Endodermal cell (in vitro differentiated cells): ENCODE measurements around the gene ZFYVE27. TPM values are rescaled to one million over a fixed set of nuclear protein-coding genes. Genes with fewer than 3 reads are reported as not detected.

Source experiments
- DNase-seq: peaks from one replicate; pipeline ENCODE4 v3.0.0-alpha.2; 2017
- H3K27ac ChIP-seq: 2 replicates; pipeline ENCODE4 v1.5.1; 2013; ENCODE audit warnings: mild to moderate bottlenecking, low read depth, low read length, moderate library complexity
- H3K27me3 ChIP-seq: 2 replicates; pipeline ENCODE4 v1.6.1; 2013; ENCODE audit warnings: mild to moderate bottlenecking, low read length, moderate library complexity; ENCODE audit not compliant: insufficient read depth, control insufficient read depth, poor library complexity, severe bottlenecking
- H3K36me3 ChIP-seq: 2 replicates; pipeline ENCODE4 v1.7.0; 2013; ENCODE audit warnings: mild to moderate bottlenecking, low read length, moderate library complexity; ENCODE audit not compliant: control insufficient read depth, insufficient read depth
- H3K4me1 ChIP-seq: one replicate; pipeline ENCODE4 v1.7.0; 2013; ENCODE audit warnings: low read length; ENCODE audit not compliant: control insufficient read depth, insufficient read depth
- H3K4me3 ChIP-seq: 2 replicates; pipeline ENCODE4 v1.5.1; 2013; ENCODE audit warnings: mild to moderate bottlenecking, low read length, moderate library complexity
- H3K9ac ChIP-seq: 2 replicates; pipeline ENCODE4 v1.6.1; 2013; ENCODE audit warnings: mild to moderate bottlenecking, low read length, moderate library complexity; ENCODE audit not compliant: poor library complexity, severe bottlenecking; ENCODE audit errors: extremely low read depth
- H3K9me3 ChIP-seq: 2 replicates; pipeline ENCODE4 v1.6.1; 2013; ENCODE audit warnings: mild to moderate bottlenecking, low read length, moderate library complexity; ENCODE audit not compliant: control insufficient read depth
- H3K27ac Mint-ChIP-seq: 2 replicates; pipeline ENCODE4 v1.8.0; 2020; ENCODE audit warnings: mixed read lengths
- H3K27me3 Mint-ChIP-seq: 2 replicates; pipeline ENCODE4 v1.8.0; 2021; ENCODE audit warnings: mild to moderate bottlenecking, mixed read lengths; ENCODE audit not compliant: insufficient read depth
- H3K36me3 Mint-ChIP-seq: 2 replicates; pipeline ENCODE4 v1.8.0; 2020; ENCODE audit warnings: low read depth, mixed read lengths
- H3K4me1 Mint-ChIP-seq: 2 replicates; pipeline ENCODE4 v1.8.0; 2020; ENCODE audit warnings: mixed read lengths
- H3K4me3 Mint-ChIP-seq: 2 replicates; pipeline ENCODE4 v1.8.0; 2020; ENCODE audit warnings: mild to moderate bottlenecking, moderate library complexity, mixed read lengths
- H3K9me3 Mint-ChIP-seq: 2 replicates; pipeline ENCODE4 v1.8.0; 2020; ENCODE audit warnings: mild to moderate bottlenecking, mixed read lengths
- WGBS, 2 experiments: methylation state at CpG; one replicate each; pipeline versions ENCODE4 v1.1.5 to v1.1.7; 2013; ENCODE audit warnings: missing lambda C conversion rate in 2 of 2, mixed read lengths in 1 of 2; ENCODE audit not compliant: insufficient coverage in 1 of 2, insufficient read length in 1 of 2; 5-methylcytosine and 5-hydroxymethylcytosine counted together
- total RNA-seq, 2 donors: library from RNA; stranded (reverse); fragmentation: NEBNext Ultra II Directional in 1 of 2; extraction: Animal tissue kit (Norgen Biotek cat#: 25700) in 1 of 2; gene quantifications; 2 replicates in 1 of 2; 3 replicates in 1 of 2; pipeline ENCODE4 v1.2.1, GENCODE V29; 2021
- TF ChIP-seq, protein P1 (sequence below): fragments of 200-600 bp; sonication (generic); conservative IDR thresholded peaks from 2 replicates; pipeline ENCODE4 v1.5.0; 2021; ENCODE audit warnings: antibody characterized with exemption, mild to moderate bottlenecking

ZFYVE27 gene
- total RNA-seq, 2 donors from 2014 or later, result 33.5 to 36.3 TPM

DNA sequence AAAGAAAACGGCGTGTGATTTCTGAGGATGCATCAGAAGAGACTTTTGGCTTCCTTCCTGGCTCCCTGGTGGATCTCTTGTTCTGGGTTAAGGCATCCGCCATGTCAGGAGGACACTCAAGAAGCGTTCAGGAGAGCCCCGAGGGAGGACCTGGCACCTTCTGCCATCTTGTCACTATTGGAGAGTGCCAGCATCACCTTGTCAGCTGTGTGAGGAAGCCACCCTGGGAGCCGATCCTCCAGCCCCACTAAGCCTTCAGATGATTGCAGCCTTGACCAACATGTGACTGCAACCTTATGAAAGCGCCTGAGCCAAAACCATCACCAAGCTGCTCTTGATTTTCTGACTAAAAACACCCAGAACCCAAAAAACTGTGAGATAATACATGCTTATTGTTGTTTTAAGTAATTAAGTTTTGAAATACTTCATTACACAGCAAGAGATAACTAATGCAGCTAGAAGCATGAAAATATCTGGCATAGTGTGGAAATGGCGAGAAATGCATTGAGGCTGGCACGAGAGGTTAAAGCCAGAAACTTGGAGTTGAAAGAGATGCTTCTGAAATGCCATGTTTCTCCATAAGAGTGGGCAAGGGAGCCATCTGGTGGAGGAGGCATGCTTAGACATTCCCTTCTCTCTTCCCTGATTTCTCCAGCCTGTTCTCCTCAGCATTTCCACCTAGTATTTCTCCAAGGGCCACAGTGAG lies 5.4 kb upstream of the ZFYVE27 start:
- H3K9me3 Mint-ChIP-seq, result peaks cover 10% of the 10 kb centered on the region
- Histone ChIP-seq H3K27ac (no peak overlapping the region), H3K36me3 (no peaks in the 10 kb centered on the region), H3K27me3 (peaks cover 17% of the 10 kb centered on the region), H3K9ac (no peak overlapping the region), H3K9me3 (peaks cover 6% of the 10 kb centered on the region), H3K4me1 (no peaks in the 10 kb centered on the region), H3K4me3 (no peak overlapping the region)
- peaks cover 34% of the 10 kb centered on the region for H3K27me3 Mint-ChIP-seq
- no peaks in the 10 kb centered on the region for H3K4me1 Mint-ChIP-seq
- no peaks in the 10 kb centered on the region for H3K36me3 Mint-ChIP-seq
- H3K27ac Mint-ChIP-seq, result no peak overlapping the region
- 71 to 75% methylated on average over 6 to 9 of the region's 9 CpGs for WGBS, 2 experiments
- DNase-seq, result peak; percentile 88
- TF ChIP-seq, protein P1, sequence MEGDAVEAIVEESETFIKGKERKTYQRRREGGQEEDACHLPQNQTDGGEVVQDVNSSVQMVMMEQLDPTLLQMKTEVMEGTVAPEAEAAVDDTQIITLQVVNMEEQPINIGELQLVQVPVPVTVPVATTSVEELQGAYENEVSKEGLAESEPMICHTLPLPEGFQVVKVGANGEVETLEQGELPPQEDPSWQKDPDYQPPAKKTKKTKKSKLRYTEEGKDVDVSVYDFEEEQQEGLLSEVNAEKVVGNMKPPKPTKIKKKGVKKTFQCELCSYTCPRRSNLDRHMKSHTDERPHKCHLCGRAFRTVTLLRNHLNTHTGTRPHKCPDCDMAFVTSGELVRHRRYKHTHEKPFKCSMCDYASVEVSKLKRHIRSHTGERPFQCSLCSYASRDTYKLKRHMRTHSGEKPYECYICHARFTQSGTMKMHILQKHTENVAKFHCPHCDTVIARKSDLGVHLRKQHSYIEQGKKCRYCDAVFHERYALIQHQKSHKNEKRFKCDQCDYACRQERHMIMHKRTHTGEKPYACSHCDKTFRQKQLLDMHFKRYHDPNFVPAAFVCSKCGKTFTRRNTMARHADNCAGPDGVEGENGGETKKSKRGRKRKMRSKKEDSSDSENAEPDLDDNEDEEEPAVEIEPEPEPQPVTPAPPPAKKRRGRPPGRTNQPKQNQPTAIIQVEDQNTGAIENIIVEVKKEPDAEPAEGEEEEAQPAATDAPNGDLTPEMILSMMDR, result peak; percentile 93
- no peak overlapping the region for H3K4me3 Mint-ChIP-seq

DNA sequence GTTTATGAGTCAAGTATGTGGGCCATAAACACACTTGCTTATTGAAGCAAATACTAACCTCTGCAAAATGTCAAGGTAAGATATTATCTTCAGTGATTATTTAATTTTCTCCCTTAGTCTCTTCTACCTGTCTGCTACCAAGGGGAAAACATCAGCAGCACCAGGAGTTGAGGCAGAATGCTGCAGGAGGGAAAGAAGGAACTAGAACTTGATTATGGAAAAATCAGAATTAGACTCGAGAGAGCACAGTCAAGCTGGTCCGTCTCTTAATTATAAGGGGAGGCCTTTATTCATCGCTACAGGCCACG lies 4.9 kb upstream of the ZFYVE27 start:
- H3K9ac ChIP-seq, result no peak overlapping the region
- H3K36me3 ChIP-seq, result no peaks in the 10 kb centered on the region
- H3K4me1 ChIP-seq, result no peaks in the 10 kb centered on the region
- H3K4me3 Mint-ChIP-seq, result no peak overlapping the region
- H3K4me3 ChIP-seq, result no peak overlapping the region
- TF ChIP-seq, protein P1, result no peak
- peaks cover 8% of the 10 kb centered on the region for H3K9me3 ChIP-seq
- DNase-seq, result no peak
- H3K27ac ChIP-seq, result no peak overlapping the region
- H3K27ac Mint-ChIP-seq, result no peak overlapping the region
- peaks cover 38% of the 10 kb centered on the region for H3K27me3 Mint-ChIP-seq
- no peaks in the 10 kb centered on the region for H3K36me3 Mint-ChIP-seq
- H3K4me1 Mint-ChIP-seq, result no peaks in the 10 kb centered on the region
- 78 to 87% methylated on average over 3 to 4 of the region's 4 CpGs for WGBS, 2 experiments
- H3K27me3 ChIP-seq, result peaks cover 19% of the 10 kb centered on the region
- peaks cover 12% of the 10 kb centered on the region for H3K9me3 Mint-ChIP-seq

DNA sequence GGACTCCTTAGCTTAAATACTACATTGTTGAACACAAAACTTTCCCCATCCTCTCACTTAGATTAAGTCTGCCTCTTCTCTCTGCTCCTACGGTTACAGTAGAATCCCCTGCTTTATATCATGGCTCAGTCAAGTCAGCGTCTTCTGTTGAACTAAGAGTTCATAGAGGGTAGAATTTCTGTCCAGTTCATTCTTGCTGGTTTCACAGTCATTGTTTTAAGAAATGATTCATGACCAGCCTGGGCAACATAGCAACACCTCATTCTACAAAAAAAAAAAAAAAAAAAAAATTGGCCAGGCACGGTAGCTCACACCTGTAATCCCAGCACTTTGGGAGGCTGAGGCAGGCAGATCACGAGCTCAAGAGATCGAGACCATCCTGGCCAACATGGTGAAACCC lies 3.7 kb upstream of the ZFYVE27 start:
- TF ChIP-seq, protein P1, result no peak
- H3K36me3 ChIP-seq, result peaks cover under 1% of the 10 kb centered on the region
- H3K27ac Mint-ChIP-seq, result no peak overlapping the region
- DNase-seq, result no peak
- peaks cover 8% of the 10 kb centered on the region for H3K9me3 ChIP-seq
- no peak overlapping the region for H3K9ac ChIP-seq
- no peak overlapping the region for H3K27ac ChIP-seq
- H3K4me3 Mint-ChIP-seq, result no peak overlapping the region
- H3K4me1 ChIP-seq, result no peaks in the 10 kb centered on the region
- WGBS, 2 experiments, result 96% methylated on average over 5 of the region's 5 CpGs; no CpG with 5 or more reads in 1 of the 2 experiments
- no peaks in the 10 kb centered on the region for H3K36me3 Mint-ChIP-seq
- no peak overlapping the region for H3K4me3 ChIP-seq
- H3K4me1 Mint-ChIP-seq, result peaks cover 7% of the 10 kb centered on the region
- H3K27me3 Mint-ChIP-seq, result peaks cover 38% of the 10 kb centered on the region
- peaks cover 19% of the 10 kb centered on the region for H3K27me3 ChIP-seq
- H3K9me3 Mint-ChIP-seq, result peaks cover 12% of the 10 kb centered on the region
